Heart right ventricle (tissue), 16 donors: ENCODE data around the gene GRIK5. TPM values are rescaled to one million over a fixed set of nuclear protein-coding genes. Genes with fewer than 3 reads are reported as not detected.

Experiments used
- ATAC-seq, 8 donors: fragments of 200-7000 bp; cut with Tn5 transposase; one replicate each; pipeline ENCODE4 v1.9.1; 2020; ENCODE audit warnings: mild to moderate bottlenecking in 8 of 8, moderate library complexity in 8 of 8, moderate number of reproducible peaks in 1 of 8
- DNase-seq, 2 donors: peaks; one replicate each; pipeline ENCODE4 v3.0.0-alpha.2; 2020
- H3K27ac ChIP-seq, 10 donors: fragments of 200-600 bp; sonication (generic) in 2 of 10; one replicate each; pipeline versions ENCODE4 v1.5.0 to v1.8.0; 2020 to 2022; ENCODE audit warnings: mild to moderate bottlenecking in 3 of 10
- H3K27me3 ChIP-seq, 7 donors: fragments of 200-600 bp; one replicate each; pipeline ENCODE4 v1.8.0; 2021 to 2022; ENCODE audit warnings: mild to moderate bottlenecking in 2 of 7
- H3K36me3 ChIP-seq, 9 donors: fragments of 200-600 bp; sonication (generic) in 1 of 9; one replicate each; pipeline versions ENCODE4 v1.5.0 to v1.8.0; 2020 to 2022; ENCODE audit warnings: mild to moderate bottlenecking in 2 of 9
- H3K4me1 ChIP-seq, 9 donors: fragments of 200-600 bp; sonication (generic) in 1 of 9; one replicate each; pipeline versions ENCODE4 v1.5.0 to v1.8.0; 2020 to 2022; ENCODE audit warnings: mild to moderate bottlenecking in 4 of 9
- H3K4me3 ChIP-seq, 10 donors: fragments of 200-600 bp; sonication (generic) in 2 of 10; one replicate each; pipeline versions ENCODE4 v1.5.0 to v1.8.0; 2020 to 2022; ENCODE audit warnings: mild to moderate bottlenecking in 7 of 10, moderate library complexity in 2 of 10
- H3K9me3 ChIP-seq, 11 donors: fragments of 200-600 bp in 10 of 11; sonication (generic) in 2 of 11; one replicate each; pipeline versions ENCODE4 v1.5.0 to v1.8.0; 2013 to 2022; ENCODE audit warnings: mild to moderate bottlenecking in 2 of 11, control low read depth in 1 of 11, moderate library complexity in 1 of 11
- CTCF ChIP-seq, 9 donors: fragments of 200-600 bp; sonication (generic) in 2 of 9; IDR thresholded peaks; one replicate each; pipeline versions ENCODE4 v1.5.0 to v1.8.0; 2021 to 2022; ENCODE audit warnings: antibody characterized with exemption in 9 of 9, mild to moderate bottlenecking in 5 of 9, moderate library complexity in 1 of 9
- WGBS, 2 donors: extraction: QIAGEN DNeasy Blood & Tissue Kit; methylation state at CpG; one replicate each; pipeline ENCODE4 v1.1.7; 2013; ENCODE audit warnings: inconsistent platforms in 1 of 2; 5-methylcytosine and 5-hydroxymethylcytosine counted together
- intact Hi-C, 10 donors: fragments of 100-400 bp; cut with DNase I; formaldehyde crosslinking; loops; one replicate each; pipeline versions ENCODE4 v1.11.1 to v1.14.2; 2022
- polyA plus RNA-seq, 2 donors: library from polyadenylated mRNA; stranded (reverse); fragments of 200-250 nt; gene quantifications; one replicate each; pipeline ENCODE4 v1.2.3, GENCODE V29; 2013
- total RNA-seq, 10 donors: library from RNA; stranded (reverse); fragmentation: NEBNext Ultra II Directional in 3 of 10; extraction: Animal tissue kit (Norgen Biotek cat#: 25700) in 3 of 10; gene quantifications; one replicate each; pipeline versions ENCODE4 v1.2.1 to v1.2.4, GENCODE V29; 2021 to 2023
- donor health status: Arrhythmogenic right ventricular cardiomyopathy.
- donor health status: ischemic (EF 13 %, LVEDD 7.1; RV severe dilation, severe dysfunction).
- donor health status: healthy with polysubstance abuse.
- donor health status: DM: no; HTN: yes; CAD: no.
- donor health status: DM: no; HTN: no; CAD: no.
- donor health status: ischemic (EF 25% LVEDD 6.9; RV normal size, moderate dysfunction).
- donor health status: ischemic (EF 25% LVEDD 5.7; RV mildly dilated, moderate dysfunction).
- donor health status: healthy.
- donor health status: DM: yes; HTN: yes; CAD: no.
- donor health status: Ischemic cardiomyopathy.
- donor health status: ischemic (EF 35%, LVEDD 5.7; RV mildly dilated, moderate dysfunction).
- donor health status: nonischemic (EF 11% LVEDD 7.7; RV severe dilation, severe dysfunction).
- donor health status: DM: yes; HTN: yes; CAD: no.
- donor health status: PGD.
- donor health status: ischemic (EF 29% LVEDD 5.4; RV normal size, mild dysfunction).
- donor health status: nonischemic (EF 23%, LVEDD 6.1; RV moderate dilation, normal function).

Gene GRIK5
- total and polyA plus RNA-seq, 12 donors, result 0.35 to 9.3 (median 2.9) TPM

GRCh38 chr19:42086188-42086736, 16.3 kb upstream of the GRIK5 start:
- no peaks in the 10 kb centered on the region for H3K9me3 ChIP-seq
- DNase-seq (no peak), ATAC-seq (no peak)
- H3K4me3 ChIP-seq, result no peak overlapping the region
- intact Hi-C loops, result no loop called here
- H3K27me3 ChIP-seq, result no peaks in the 10 kb centered on the region
- WGBS, 2 donors, result 89 to 90% methylated on average over 9 of the region's 9 CpGs
- peaks cover 0 to 21% (median 0%) of the 10 kb centered on the region in 9 donors for H3K4me1 ChIP-seq
- H3K27ac ChIP-seq, result no peak overlapping the region
- no peak for TF ChIP-seq CTCF (IDR thresholded peaks at IDR 0.05)
- peaks cover 0 to 25% (median under 1%) of the 10 kb centered on the region in 9 donors for H3K36me3 ChIP-seq

- intact Hi-C loops, result no loop called here
- no peak for ATAC-seq
- H3K27ac ChIP-seq, result no peak overlapping the region
- peaks cover 0 to 10% (median 0%) of the 10 kb centered on the region in 9 donors for H3K4me1 ChIP-seq
- no peaks in the 10 kb centered on the region for H3K27me3 ChIP-seq
- 95 to 98% methylated on average over 5 of the region's 5 CpGs for WGBS, 2 donors
- no peaks in the 10 kb centered on the region for H3K9me3 ChIP-seq
- DNase-seq, result no peak
- H3K4me3 ChIP-seq, result no peak overlapping the region
- TF ChIP-seq CTCF (IDR thresholded peaks at IDR 0.05), result no peak
- H3K36me3 ChIP-seq, result peaks cover 0 to 53% (median 24%) of the 10 kb centered on the region in 9 donors
Measured at GRCh38 chr19:42083537-42083936, 13.5 kb upstream of the GRIK5 start.

GRCh38 chr19:42081584-42082203, 11.7 kb upstream of the GRIK5 start:
- H3K27me3 ChIP-seq, result no peaks in the 10 kb centered on the region
- no peak overlapping the region for H3K27ac ChIP-seq
- H3K4me1 ChIP-seq, result peaks cover 5 to 26% (median 13%) of the 10 kb centered on the region in 9 donors
- H3K9me3 ChIP-seq, result no peaks in the 10 kb centered on the region
- H3K36me3 ChIP-seq, result peaks cover 0 to 55% (median 24%) of the 10 kb centered on the region in 9 donors
- DNase-seq (no peak), ATAC-seq (peak in 3 of 8 donors; percentile 34 to 49 (median 48))
- WGBS, 2 donors, result 67 to 80% methylated on average over 2 of the region's 2 CpGs
- intact Hi-C loops, result no loop called here
- TF ChIP-seq CTCF (IDR thresholded peaks at IDR 0.05), result peak in 7 of 9 donors; percentile 22 to 51 (median 39)
- no peak overlapping the region for H3K4me3 ChIP-seq

- Histone ChIP-seq H3K4me1 (peaks cover 5 to 29% (median 15%) of the 10 kb centered on the region in 9 donors), H3K27me3 (no peaks in the 10 kb centered on the region), H3K27ac (no peak overlapping the region), H3K9me3 (no peaks in the 10 kb centered on the region), H3K36me3 (peaks cover 0 to 55% (median 24%) of the 10 kb centered on the region in 9 donors), H3K4me3 (no peak overlapping the region)
- no peak for DNase-seq
- WGBS, 2 donors, result 93% methylated on average over 28 of the region's 28 CpGs
- ATAC-seq, result no peak
- TF ChIP-seq CTCF (IDR thresholded peaks at IDR 0.05), result no peak
- intact Hi-C loops, result no loop called here
Measured at GRCh38 chr19:42080764-42081375, 10.9 kb upstream of the GRIK5 start.
